GM20000 (cell line): Measurements from ENCODE around the gene GPR156.
"Not testable (repeated sequence)": the region's sequence is repeated elsewhere in the genome, so short reads cannot be mapped to it uniquely, and the experiment has no call there.

ENCODE experiments used
- DNase-seq: peaks from one replicate; pipeline ENCODE4 v3.0.0; 2012; ENCODE audit warnings: low spot score
- CTCF ChIP-seq: IDR thresholded peaks from 2 replicates; pipeline ENCODE4 v1.5.1; 2012; ENCODE audit warnings: mild to moderate bottlenecking, control low read depth; ENCODE audit errors: extremely low read depth, missing control alignments

The GPR156 gene

DNA sequence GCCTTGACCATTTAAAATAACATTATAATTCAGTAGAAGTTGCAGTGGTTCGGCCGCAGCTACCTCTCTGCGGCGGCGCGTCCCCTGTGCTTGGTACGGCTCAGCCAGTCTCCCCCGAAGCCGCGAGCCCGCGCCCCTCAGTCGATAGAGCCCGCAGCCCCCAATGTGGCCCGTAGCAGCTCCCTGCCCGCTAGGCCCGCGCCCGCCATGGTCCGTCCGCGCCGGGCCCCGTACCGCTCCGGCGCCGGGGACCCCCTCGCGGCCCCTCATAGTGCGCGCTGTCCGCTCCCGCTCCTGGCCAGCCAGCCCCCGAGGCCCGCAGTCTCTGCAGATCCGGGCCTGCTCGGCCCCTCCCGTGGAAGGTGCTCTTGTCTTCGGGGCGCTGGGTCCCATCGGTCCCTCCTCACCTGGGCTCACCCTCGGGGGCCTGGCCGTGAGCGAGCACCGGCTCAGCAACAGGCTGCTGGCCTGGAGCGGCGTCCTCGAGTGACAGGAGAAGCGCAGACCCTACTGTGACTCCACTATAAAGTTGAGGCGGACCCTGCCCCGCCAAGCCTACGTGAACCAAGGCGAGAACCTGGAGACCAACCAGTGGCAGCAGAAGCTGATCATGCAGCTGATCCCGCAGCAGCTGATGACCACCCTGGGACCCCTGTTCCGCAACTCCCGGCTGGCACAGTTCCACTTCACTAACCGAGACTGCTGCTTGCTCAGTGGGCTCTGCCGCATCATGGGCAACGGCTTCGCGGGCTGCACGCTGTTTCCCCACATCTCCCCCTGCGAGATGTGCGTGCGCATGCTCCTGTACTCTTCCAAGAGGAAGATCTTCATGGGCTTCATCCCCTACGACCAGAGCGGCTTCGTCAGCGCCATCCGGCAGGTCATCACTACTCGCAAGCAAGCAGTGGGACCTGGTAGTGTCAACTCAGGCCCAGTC, 21.8 kb upstream of the GPR156 start:
- no peak for TF ChIP-seq CTCF

GRCh38 chr3:120304616-120305015, 19.6 kb upstream of the GPR156 start:
- TF ChIP-seq CTCF: no peak

More for the DNA sequence above, 21.8 kb upstream of the GPR156 start:
- no peak for DNase-seq

GRCh38 chr3:120302361-120302760, 17.3 kb upstream of the GPR156 start:
- DNase-seq: no peak
- no peak for TF ChIP-seq CTCF

More at GRCh38 chr3:120304616-120305015, 19.6 kb upstream of the GPR156 start:
- DNase-seq: no peak

DNA sequence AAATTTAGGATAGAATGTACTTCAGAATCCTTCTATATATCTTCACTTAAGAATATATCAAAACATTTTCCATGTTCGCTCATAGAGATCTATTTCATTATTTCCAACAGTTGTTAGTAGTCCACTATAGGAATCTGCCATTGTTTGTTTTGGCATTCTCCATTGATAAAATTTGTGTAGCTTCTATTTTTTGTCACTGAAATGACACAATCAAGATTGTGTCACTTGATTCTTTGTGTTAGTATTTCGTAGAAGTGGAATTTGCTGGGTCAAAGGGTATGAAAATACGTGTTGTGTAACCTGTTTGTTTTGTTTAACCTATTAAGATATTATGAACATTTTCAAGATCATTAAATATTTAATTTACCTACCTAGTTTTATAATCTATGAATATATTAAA, 15.9 kb upstream of the GPR156 start:
- DNase-seq: no peak
- TF ChIP-seq CTCF: no peak

GRCh38 chr3:120299403-120299802, 14.4 kb upstream of the GPR156 start:
- no peak for TF ChIP-seq CTCF
- DNase-seq: no peak

DNA sequence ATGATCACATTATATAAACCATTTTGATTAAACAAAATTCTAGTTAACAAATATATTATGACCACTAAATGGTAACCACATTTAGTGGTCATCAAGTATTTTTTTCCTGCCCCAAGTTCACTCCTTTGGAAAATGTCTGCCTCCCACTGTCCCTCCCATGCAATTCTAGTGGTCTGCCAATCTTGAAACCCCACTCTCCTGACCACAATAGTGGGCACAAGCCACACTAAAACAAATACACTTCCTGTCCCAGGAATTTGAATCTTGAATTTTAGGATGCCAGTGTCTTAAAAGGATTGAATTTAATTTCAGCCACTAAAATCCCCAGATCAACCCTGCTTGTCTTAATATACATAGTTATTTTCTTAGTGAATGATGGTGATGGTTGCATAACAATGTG, 14.0 kb upstream of the GPR156 start:
- TF ChIP-seq CTCF: no peak
- no peak for DNase-seq

GRCh38 chr3:120291552-120291951, 6.5 kb upstream of the GPR156 start:
- DNase-seq: not testable (repeated sequence)

DNA sequence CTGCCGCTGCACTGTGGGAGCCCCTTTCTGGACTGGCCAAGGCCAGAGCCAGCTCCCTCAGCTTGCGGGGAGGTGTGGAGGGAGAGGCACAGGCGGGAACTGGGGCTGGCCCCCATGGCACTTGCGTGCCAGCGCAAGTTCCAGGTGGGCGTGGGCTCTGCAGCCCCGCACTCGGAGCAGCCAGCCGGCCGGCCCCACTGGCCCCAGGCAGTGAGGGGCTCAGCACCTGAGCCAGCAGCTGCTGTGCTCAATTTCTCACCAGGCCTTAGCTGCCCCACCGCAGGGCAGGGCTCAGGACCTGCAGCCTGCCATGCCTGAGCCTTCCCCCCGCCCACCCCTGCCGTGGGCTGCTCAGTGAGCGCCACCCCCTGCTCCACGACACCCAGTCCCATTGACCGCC, 4.6 kb upstream of the GPR156 start:
- TF ChIP-seq CTCF: no peak
- no peak for DNase-seq
